ENCODE results near the gene GRIPAP1.

Gene GRIPAP1

DNA sequence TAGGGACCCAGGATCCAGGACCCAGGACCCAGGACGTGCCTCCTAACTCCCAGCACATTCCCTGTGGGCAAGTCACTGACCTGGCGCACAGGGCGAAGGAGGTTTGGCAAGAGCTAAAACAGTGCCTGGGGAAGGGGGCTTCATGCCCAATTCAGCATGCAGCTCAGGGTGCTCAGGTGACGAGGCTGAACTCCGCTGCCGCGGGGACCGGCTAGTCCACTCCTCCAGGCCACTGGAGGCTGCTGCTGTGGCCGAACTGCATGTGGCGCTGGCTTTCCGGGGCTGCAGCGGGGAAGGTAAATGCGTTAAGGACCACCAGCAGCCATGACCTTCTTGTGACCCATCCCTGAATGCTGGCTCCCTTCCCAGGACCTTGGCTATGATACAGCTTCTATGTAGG lies 78.3 kb downstream of the GRIPAP1 start:
- DNase-seq (ENCODE audit: low read depth), result no peak

Measured in activated T-cell treated with anti-CD3 and anti-CD28 coated beads for 1 hour (primary cell).